ENCODE data around the gene PAFAH1B1. TPM values are rescaled to one million over a fixed set of nuclear protein-coding genes. Genes with fewer than 3 reads are reported as not detected.
"Not testable (repeated sequence)": the region's sequence is repeated elsewhere in the genome, so short reads cannot be mapped to it uniquely, and the experiment has no call there.

Gene PAFAH1B1
- total and polyA plus RNA-seq, 4 donors = 14.0 to 44.1 (median 29.2) TPM

GRCh38 chr17:2571523-2572303 is 21.7 kb upstream of the PAFAH1B1 start:
- Histone ChIP-seq H3K4me1 (ENCODE audit: control insufficient read depth in 4 of 4, insufficient read depth in 4 of 4, low read length in 3 of 4) (peaks cover 0 to 8% (median 0%) of the 10 kb centered on the region in 4 donors), H3K9ac (ENCODE audit: low read depth in 1 of 2, low read length in 2 of 2) (no peak overlapping the region), H3K27ac (ENCODE audit: low read depth in 1 of 2, low read length in 2 of 2) (no peak overlapping the region), H3K27me3 (ENCODE audit: control insufficient read depth in 4 of 4, insufficient read depth in 4 of 4, low read length in 3 of 4) (no peaks in the 10 kb centered on the region), H3K36me3 (ENCODE audit: control insufficient read depth in 4 of 4, insufficient read depth in 3 of 4, low read depth in 1 of 4, low read length in 3 of 4) (no peaks in the 10 kb centered on the region), H3K4me3 (ENCODE audit: low read depth in 1 of 3, low read length in 3 of 3) (no peak overlapping the region), H3K9me3 (ENCODE audit: control insufficient read depth in 4 of 4, low read length in 3 of 4) (no peaks in the 10 kb centered on the region)
- WGBS = 48% methylated on average over 4 of the region's 4 CpGs
- no peak for DNase-seq (ENCODE audit: low spot score)
- no peak for TF ChIP-seq NR2F2 (IDR thresholded peaks at IDR 0.05)
- TF ChIP-seq JUND (IDR thresholded peaks at IDR 0.05) = no peak
- no peak for TF ChIP-seq EGR1 (IDR thresholded peaks at IDR 0.05; ENCODE audit: low read depth in 2 of 2)
- TF ChIP-seq RXRA (IDR thresholded peaks at IDR 0.05) = peak in 1 of 2 donors; percentile 5
- TF ChIP-seq MAX (IDR thresholded peaks at IDR 0.05) = no peak
- peak in 1 of 2 donors; percentile 15 for TF ChIP-seq RAD21 (IDR thresholded peaks at IDR 0.05)
- TF ChIP-seq FOXA1 (IDR thresholded peaks at IDR 0.05) = no peak
- TF ChIP-seq, protein P1, sequence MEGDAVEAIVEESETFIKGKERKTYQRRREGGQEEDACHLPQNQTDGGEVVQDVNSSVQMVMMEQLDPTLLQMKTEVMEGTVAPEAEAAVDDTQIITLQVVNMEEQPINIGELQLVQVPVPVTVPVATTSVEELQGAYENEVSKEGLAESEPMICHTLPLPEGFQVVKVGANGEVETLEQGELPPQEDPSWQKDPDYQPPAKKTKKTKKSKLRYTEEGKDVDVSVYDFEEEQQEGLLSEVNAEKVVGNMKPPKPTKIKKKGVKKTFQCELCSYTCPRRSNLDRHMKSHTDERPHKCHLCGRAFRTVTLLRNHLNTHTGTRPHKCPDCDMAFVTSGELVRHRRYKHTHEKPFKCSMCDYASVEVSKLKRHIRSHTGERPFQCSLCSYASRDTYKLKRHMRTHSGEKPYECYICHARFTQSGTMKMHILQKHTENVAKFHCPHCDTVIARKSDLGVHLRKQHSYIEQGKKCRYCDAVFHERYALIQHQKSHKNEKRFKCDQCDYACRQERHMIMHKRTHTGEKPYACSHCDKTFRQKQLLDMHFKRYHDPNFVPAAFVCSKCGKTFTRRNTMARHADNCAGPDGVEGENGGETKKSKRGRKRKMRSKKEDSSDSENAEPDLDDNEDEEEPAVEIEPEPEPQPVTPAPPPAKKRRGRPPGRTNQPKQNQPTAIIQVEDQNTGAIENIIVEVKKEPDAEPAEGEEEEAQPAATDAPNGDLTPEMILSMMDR (IDR thresholded peaks at IDR 0.05; ENCODE audit: low read depth, low read length, missing input control) = no peak
- TF ChIP-seq HNF4A (conservative IDR thresholded peaks at IDR 0.05) = peak; percentile 14 to 29
- TF ChIP-seq YY1 (IDR thresholded peaks at IDR 0.05) = no peak

DNA sequence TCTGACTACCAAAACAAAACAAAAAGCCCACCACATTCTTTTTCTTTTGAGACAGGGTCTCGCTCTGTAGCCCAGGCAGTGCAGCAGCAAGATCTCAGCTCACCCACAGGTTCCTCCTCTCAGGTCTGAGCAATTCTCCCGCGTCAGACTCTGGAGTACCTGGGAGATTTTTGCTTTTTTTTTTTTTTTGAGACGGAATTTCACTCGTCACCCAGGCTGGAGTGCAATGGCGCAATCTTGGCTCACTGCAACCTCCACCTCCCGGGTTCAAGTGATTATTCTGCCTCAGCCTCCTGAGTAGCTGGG is 21.2 kb upstream of the PAFAH1B1 start:
- not testable (repeated sequence) for H3K36me3 ChIP-seq (ENCODE audit: control insufficient read depth in 4 of 4, insufficient read depth in 3 of 4, low read depth in 1 of 4, low read length in 3 of 4); H3K9ac ChIP-seq (ENCODE audit: low read depth in 1 of 2, low read length in 2 of 2); H3K9me3 ChIP-seq (ENCODE audit: control insufficient read depth in 4 of 4, low read length in 3 of 4); H3K4me1 ChIP-seq (ENCODE audit: control insufficient read depth in 4 of 4, insufficient read depth in 4 of 4, low read length in 3 of 4); H3K4me3 ChIP-seq (ENCODE audit: low read depth in 1 of 3, low read length in 3 of 3); DNase-seq (ENCODE audit: low spot score); H3K27me3 ChIP-seq (ENCODE audit: control insufficient read depth in 4 of 4, insufficient read depth in 4 of 4, low read length in 3 of 4); H3K27ac ChIP-seq (ENCODE audit: low read depth in 1 of 2, low read length in 2 of 2)
- 67% methylated on average over 7 of the region's 7 CpGs for WGBS

DNA sequence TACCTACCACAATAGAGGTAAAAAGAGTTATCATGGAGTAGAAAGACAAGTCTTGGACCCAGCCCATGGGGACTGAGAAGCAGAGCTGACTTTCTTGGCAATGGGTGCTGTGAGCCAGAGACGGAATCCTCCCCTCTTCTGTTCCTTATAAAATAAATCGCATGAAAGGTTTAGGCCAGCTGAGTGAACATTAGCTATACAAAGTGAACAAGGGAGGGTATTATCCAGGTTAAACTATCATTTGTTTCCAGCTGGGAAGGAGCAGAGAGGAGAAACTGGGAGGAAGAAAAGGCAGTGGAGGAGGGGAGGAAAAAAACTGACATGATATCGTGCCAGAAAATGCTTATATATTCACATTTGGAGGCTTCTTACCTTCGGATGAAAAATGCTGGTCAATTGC is 13.3 kb upstream of the PAFAH1B1 start:
- Histone ChIP-seq H3K27me3 (ENCODE audit: control insufficient read depth in 4 of 4, insufficient read depth in 4 of 4, low read length in 3 of 4) (no peaks in the 10 kb centered on the region), H3K9ac (ENCODE audit: low read depth in 1 of 2, low read length in 2 of 2) (no peak overlapping the region), H3K4me3 (ENCODE audit: low read depth in 1 of 3, low read length in 3 of 3) (no peak overlapping the region), H3K36me3 (ENCODE audit: control insufficient read depth in 4 of 4, insufficient read depth in 3 of 4, low read depth in 1 of 4, low read length in 3 of 4) (no peaks in the 10 kb centered on the region), H3K4me1 (ENCODE audit: control insufficient read depth in 4 of 4, insufficient read depth in 4 of 4, low read length in 3 of 4) (no peaks in the 10 kb centered on the region), H3K27ac (ENCODE audit: low read depth in 1 of 2, low read length in 2 of 2) (no peak overlapping the region), H3K9me3 (ENCODE audit: control insufficient read depth in 4 of 4, low read length in 3 of 4) (no peaks in the 10 kb centered on the region)
- 81% methylated on average over 4 of the region's 4 CpGs for WGBS
- DNase-seq (ENCODE audit: low spot score) = no peak
- TF ChIP-seq TAF1 (conservative IDR thresholded peaks at IDR 0.05) (no peak), FOXA2 (IDR thresholded peaks at IDR 0.05) (no peak), SP1 (IDR thresholded peaks at IDR 0.05) (no peak), FOXA1 (IDR thresholded peaks at IDR 0.05) (no peak), HNF4G (IDR thresholded peaks at IDR 0.05) (no peak), YY1 (IDR thresholded peaks at IDR 0.05) (no peak), EGR1 (IDR thresholded peaks at IDR 0.05; ENCODE audit: low read depth in 2 of 2) (no peak), GABPA (IDR thresholded peaks at IDR 0.05 in 1 of 2, conservative IDR thresholded peaks at IDR 0.05 in 1 of 2) (no peak), RXRA (IDR thresholded peaks at IDR 0.05) (no peak), HNF4A (conservative IDR thresholded peaks at IDR 0.05) (no peak), REST (IDR thresholded peaks at IDR 0.05) (no peak)
- TF ChIP-seq, protein P2, sequence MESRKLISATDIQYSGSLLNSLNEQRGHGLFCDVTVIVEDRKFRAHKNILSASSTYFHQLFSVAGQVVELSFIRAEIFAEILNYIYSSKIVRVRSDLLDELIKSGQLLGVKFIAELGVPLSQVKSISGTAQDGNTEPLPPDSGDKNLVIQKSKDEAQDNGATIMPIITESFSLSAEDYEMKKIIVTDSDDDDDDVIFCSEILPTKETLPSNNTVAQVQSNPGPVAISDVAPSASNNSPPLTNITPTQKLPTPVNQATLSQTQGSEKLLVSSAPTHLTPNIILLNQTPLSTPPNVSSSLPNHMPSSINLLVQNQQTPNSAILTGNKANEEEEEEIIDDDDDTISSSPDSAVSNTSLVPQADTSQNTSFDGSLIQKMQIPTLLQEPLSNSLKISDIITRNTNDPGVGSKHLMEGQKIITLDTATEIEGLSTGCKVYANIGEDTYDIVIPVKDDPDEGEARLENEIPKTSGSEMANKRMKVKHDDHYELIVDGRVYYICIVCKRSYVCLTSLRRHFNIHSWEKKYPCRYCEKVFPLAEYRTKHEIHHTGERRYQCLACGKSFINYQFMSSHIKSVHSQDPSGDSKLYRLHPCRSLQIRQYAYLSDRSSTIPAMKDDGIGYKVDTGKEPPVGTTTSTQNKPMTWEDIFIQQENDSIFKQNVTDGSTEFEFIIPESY (IDR thresholded peaks at IDR 0.05) = no peak
- TF ChIP-seq, protein P1 (IDR thresholded peaks at IDR 0.05; ENCODE audit: low read depth, low read length, missing input control) = no peak
- TF ChIP-seq, protein P3, sequence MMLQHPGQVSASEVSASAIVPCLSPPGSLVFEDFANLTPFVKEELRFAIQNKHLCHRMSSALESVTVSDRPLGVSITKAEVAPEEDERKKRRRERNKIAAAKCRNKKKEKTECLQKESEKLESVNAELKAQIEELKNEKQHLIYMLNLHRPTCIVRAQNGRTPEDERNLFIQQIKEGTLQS (IDR thresholded peaks at IDR 0.05) = no peak
